Peyer's patch (tissue), 4 donors: ENCODE data around the gene MICAL1.

Experiments used
- POLR2A ChIP-seq, 2 donors: fragments of 450-650 bp; IDR thresholded peaks; one replicate each; pipeline ENCODE4 v1.5.1; 2017; ENCODE audit warnings: antibody characterized with exemption in 2 of 2, mild to moderate bottlenecking in 2 of 2, moderate library complexity in 2 of 2
- TF ChIP-seq, protein P1 (sequence below), 6 experiments: fragments of 450-650 bp in 4 of 6; fragments of 200-600 bp in 2 of 6; sonication (generic) in 1 of 6; IDR thresholded peaks; one replicate each; pipeline ENCODE4 v1.5.1; 2017 to 2019; ENCODE audit warnings: antibody characterized with exemption in 6 of 6, mild to moderate bottlenecking in 3 of 6, moderate library complexity in 1 of 6

DNA sequence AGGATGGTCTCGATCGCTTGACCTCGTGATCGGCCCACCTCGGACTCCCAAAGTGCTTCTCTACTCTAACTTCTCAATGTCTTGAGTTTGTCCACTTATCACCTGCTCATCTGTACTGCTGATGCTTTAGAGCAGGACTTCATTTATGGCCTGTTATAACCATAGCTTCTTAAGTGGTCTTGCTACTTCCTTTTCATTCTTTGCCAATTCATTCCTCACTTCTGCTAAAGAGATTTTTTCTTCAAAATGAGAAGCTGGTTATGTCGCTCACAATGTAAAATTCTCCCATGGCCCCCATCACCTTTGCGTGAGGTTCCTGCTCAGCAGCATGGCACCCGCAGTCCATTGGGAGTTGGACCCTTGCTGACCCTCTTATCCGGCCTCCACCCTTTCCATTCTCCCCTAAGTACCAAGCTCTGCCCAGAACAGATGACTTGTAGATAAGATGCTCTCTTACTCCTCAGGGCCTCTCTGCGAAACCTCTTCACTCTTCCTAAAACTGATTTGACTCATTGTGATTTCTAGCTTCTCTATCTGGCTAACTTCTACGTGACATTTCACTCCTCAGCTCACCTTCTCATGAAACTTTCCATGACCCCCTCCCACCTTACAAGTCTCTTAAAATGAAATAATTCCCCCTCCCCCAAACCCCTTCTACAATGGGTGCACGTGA is 59.4 kb downstream of the MICAL1 start:
- TF ChIP-seq, protein P1, sequence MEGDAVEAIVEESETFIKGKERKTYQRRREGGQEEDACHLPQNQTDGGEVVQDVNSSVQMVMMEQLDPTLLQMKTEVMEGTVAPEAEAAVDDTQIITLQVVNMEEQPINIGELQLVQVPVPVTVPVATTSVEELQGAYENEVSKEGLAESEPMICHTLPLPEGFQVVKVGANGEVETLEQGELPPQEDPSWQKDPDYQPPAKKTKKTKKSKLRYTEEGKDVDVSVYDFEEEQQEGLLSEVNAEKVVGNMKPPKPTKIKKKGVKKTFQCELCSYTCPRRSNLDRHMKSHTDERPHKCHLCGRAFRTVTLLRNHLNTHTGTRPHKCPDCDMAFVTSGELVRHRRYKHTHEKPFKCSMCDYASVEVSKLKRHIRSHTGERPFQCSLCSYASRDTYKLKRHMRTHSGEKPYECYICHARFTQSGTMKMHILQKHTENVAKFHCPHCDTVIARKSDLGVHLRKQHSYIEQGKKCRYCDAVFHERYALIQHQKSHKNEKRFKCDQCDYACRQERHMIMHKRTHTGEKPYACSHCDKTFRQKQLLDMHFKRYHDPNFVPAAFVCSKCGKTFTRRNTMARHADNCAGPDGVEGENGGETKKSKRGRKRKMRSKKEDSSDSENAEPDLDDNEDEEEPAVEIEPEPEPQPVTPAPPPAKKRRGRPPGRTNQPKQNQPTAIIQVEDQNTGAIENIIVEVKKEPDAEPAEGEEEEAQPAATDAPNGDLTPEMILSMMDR (IDR thresholded peaks at IDR 0.05), result no peak
- no peak for TF ChIP-seq POLR2A (IDR thresholded peaks at IDR 0.05)
